A549 (cell line): Measurements from ENCODE around the gene ATP4A. TPM values are rescaled to one million over a fixed set of nuclear protein-coding genes. Genes with fewer than 3 reads are reported as not detected.

Source experiments
- ATAC-seq, 2 experiments: fragments of 200-7000 bp in 1 of 2; fragments of >200 bp in 1 of 2; cut with Nextera tagmentation in 1 of 2; cut with Tn5 transposase in 1 of 2; 3 replicates each; pipeline versions ENCODE4 v1.8.0 to v1.9.1; 2018 to 2020; ENCODE audit warnings: mild to moderate bottlenecking in 1 of 2, moderate library complexity in 1 of 2
- CTCF ChIA-PET: fragments of 300-600 bp; sonication (Branson Sonifier 250); formaldehyde crosslinking; extraction: SDS; loops from one replicate; lab custom pipeline; 2021; ENCODE audit warnings: antibody characterized with exemption, inconsistent platforms; lab: Yijun Ruan, JAX
- POLR2A ChIA-PET: fragments of 350-600 bp; formaldehyde crosslinking; extraction: SDS; loops from one replicate; lab custom pipeline; 2021; ENCODE audit warnings: antibody characterized with exemption, inconsistent platforms; lab: Yijun Ruan, JAX
- DNase-seq, 2 experiments: peaks; one replicate each; pipeline versions ENCODE4 v3.0.0 to v3.0.0-alpha.2; 2011 to 2016; ENCODE audit warnings: low read depth in 1 of 2, low spot score in 1 of 2
- FAIRE-seq: peaks from 2 replicates; lab custom pipeline; 2011; peaks lifted over from hg19 to GRCh38; lab: Jason Lieb, UNC
- H3K27ac ChIP-seq, 2 experiments: fragments of >200 bp; sonication (Bioruptor Twin); formaldehyde crosslinking; 3 replicates each; pipeline ENCODE4 v1.5.1; 2016 to 2017
- H3K4me1 ChIP-seq: fragments of >200 bp; sonication (Bioruptor Twin); formaldehyde crosslinking; 3 replicates; pipeline ENCODE4 v1.6.1; 2016
- H3K4me2 ChIP-seq: fragments of >200 bp; sonication (Bioruptor Twin); formaldehyde crosslinking; 3 replicates; pipeline ENCODE4 v1.6.1; 2016
- H3K4me3 ChIP-seq: fragments of >200 bp; sonication (Bioruptor Twin); formaldehyde crosslinking; 3 replicates; pipeline ENCODE4 v1.5.1; 2016
- H3K9me3 ChIP-seq: fragments of >200 bp; sonication (Bioruptor Twin); formaldehyde crosslinking; 3 replicates; pipeline ENCODE4 v1.6.1; 2016
- BHLHE40 ChIP-seq: IDR thresholded peaks from 2 replicates; pipeline ENCODE4 v1.6.1; 2012; ENCODE audit warnings: low read depth, low read length, inconsistent platforms
- CBX8 ChIP-seq: fragments of 200-600 bp; sonication (generic); IDR thresholded peaks from 2 replicates; pipeline ENCODE4 v1.6.1; 2016
- CHD4 ChIP-seq: fragments of 200-600 bp; sonication (generic); IDR thresholded peaks from 2 replicates; pipeline ENCODE4 v1.6.1; 2016; ENCODE audit warnings: antibody characterized with exemption, mild to moderate bottlenecking, borderline replicate concordance
- FOSB ChIP-seq: fragments of 250-450 bp; sonication (Bioruptor Pico); IDR thresholded peaks from 2 replicates; pipeline ENCODE4 v1.5.0; 2020; ENCODE audit warnings: mild to moderate bottlenecking, moderate library complexity
- HDAC2 ChIP-seq: fragments of 200-600 bp; sonication (generic); IDR thresholded peaks from 2 replicates; pipeline ENCODE4 v1.6.1; 2016
- HEYL ChIP-seq: fragments of 250-450 bp; sonication (Bioruptor Pico); IDR thresholded peaks from 2 replicates; pipeline ENCODE4 v1.8.0; 2021; ENCODE audit warnings: mild to moderate bottlenecking, moderate library complexity
- HOXB13 ChIP-seq: fragments of 250-450 bp; sonication (Bioruptor Pico); IDR thresholded peaks from 2 replicates; pipeline ENCODE4 v1.5.0; 2020; ENCODE audit warnings: low read depth, mild to moderate bottlenecking, moderate library complexity
- KDM1A ChIP-seq: fragments of 200-600 bp; sonication (generic); IDR thresholded peaks from 2 replicates; pipeline ENCODE4 v1.6.1; 2016; ENCODE audit warnings: low read depth, mild to moderate bottlenecking
- KDM5A ChIP-seq: fragments of 200-600 bp; sonication (generic); IDR thresholded peaks from 2 replicates; pipeline ENCODE4 v1.6.1; 2016; ENCODE audit warnings: antibody characterized with exemption, mild to moderate bottlenecking
- MYC ChIP-seq: IDR thresholded peaks from 2 replicates; pipeline ENCODE4 v1.6.1; 2012; ENCODE audit warnings: mild to moderate bottlenecking, inconsistent platforms, low read length, improper control_type of control experiment, borderline replicate concordance
- NFE2L2 ChIP-seq: fragments of 150-350 bp; conservative IDR thresholded peaks from 2 replicates; pipeline ENCODE4 v1.6.1; 2014; ENCODE audit warnings: low read length
- RAD21 ChIP-seq, 2 experiments: fragments of >200 bp in 1 of 2; sonication (Bioruptor Twin) in 1 of 2; formaldehyde crosslinking in 1 of 2; IDR thresholded peaks in 1 of 2; conservative IDR thresholded peaks in 1 of 2; 2 replicates in 1 of 2; 3 replicates in 1 of 2; pipeline ENCODE4 v1.6.1; 2012 to 2018; ENCODE audit warnings: inconsistent platforms in 1 of 2
- SMC3 ChIP-seq: fragments of >200 bp; sonication (Bioruptor Twin); formaldehyde crosslinking; IDR thresholded peaks from 3 replicates; pipeline ENCODE4 v1.6.1; 2018; ENCODE audit warnings: inconsistent platforms
- WGBS: methylation state at CpG from one replicate; pipeline ENCODE4 v1.1.6; 2017; ENCODE audit errors: missing lambda C conversion rate; 5-methylcytosine and 5-hydroxymethylcytosine counted together
- polyA plus RNA-seq, 4 experiments: library from polyadenylated mRNA; depleted of rRNA in 3 of 4; stranded (reverse); fragments of >200 nt; fragmentation: RNase III in 1 of 4; extraction: RNeasy Plus Mini Kit Qiagen cat#74134 plus additional on column Dnase treatment in 1 of 4; gene quantifications; 2 replicates in 3 of 4; 3 replicates in 1 of 4; pipeline ENCODE4 v1.2.3, GENCODE V29; 2011 to 2017
- TF ChIP-seq, protein P1 (sequence below): fragments of 450-650 bp; IDR thresholded peaks from 2 replicates; pipeline ENCODE4 v1.6.1; 2014; ENCODE audit warnings: antibody characterized with exemption
- TF ChIP-seq, protein P2 (sequence below): IDR thresholded peaks from 2 replicates; pipeline ENCODE4 v1.6.1; 2012; ENCODE audit warnings: low read depth, borderline replicate concordance
- TF ChIP-seq, protein P3 (sequence below): fragments of >200 bp; sonication (Bioruptor Twin); formaldehyde crosslinking; IDR thresholded peaks from 3 replicates; pipeline ENCODE4 v1.5.1; 2016

Gene ATP4A
- polyA plus RNA-seq, 2 of the 4 experiments (the other 2 are of a cell fraction): not detected

DNA sequence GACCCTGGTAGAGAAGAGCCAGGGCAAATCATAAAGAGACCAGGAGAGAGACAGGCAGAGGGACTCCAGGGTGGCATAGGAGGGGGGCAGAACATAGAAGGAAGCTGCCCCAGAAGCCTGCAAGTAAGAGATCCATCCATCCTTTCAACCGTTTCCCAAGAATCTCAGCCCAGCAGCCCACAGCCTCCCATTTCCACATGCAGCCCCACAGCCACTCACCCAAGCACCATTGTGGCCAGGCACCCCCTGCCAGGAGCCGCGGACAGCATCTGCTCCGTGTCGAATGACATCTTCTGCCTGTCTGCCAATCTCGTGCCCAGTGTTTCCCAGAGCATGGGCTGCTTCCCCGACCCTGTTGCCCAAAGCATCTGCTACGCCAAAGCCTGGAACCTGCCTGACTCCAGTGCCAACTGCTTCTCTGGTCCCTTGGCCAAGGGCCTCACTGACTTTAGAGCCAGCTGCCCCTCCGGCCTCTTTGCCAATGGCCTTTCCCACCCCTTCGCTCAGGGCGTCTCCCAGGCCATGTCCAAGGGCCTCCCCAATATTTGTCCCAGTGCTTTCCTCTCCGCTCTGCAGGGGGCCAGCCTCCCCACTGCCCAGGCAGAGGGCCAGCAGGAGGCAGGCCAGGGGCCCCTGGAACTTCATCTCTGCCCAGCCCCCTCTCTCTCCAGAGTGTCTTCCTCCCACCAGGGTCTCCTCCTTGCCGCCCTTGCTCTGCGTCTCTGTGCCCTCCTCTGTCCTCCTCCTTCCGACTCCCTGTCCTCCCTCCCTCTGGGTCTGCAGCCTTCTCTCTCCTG is 50.4 kb downstream of the ATP4A start:
- Histone ChIP-seq H3K4me2 (no peak overlapping the region; the same call in 2 of the 3 replicates), H3K4me3 (no peak overlapping the region)
- POLR2A ChIA-PET: interaction anchor here (0.6 kb wide), 1 partner anchor 27 kb away, joined by 4 read pairs; no protein-coding TSS in a partner anchor
- ATAC-seq: no peak
- FAIRE-seq: no peak
- TF ChIP-seq, protein P1, sequence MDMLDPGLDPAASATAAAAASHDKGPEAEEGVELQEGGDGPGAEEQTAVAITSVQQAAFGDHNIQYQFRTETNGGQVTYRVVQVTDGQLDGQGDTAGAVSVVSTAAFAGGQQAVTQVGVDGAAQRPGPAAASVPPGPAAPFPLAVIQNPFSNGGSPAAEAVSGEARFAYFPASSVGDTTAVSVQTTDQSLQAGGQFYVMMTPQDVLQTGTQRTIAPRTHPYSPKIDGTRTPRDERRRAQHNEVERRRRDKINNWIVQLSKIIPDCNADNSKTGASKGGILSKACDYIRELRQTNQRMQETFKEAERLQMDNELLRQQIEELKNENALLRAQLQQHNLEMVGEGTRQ: no peak
- TF ChIP-seq, protein P2, sequence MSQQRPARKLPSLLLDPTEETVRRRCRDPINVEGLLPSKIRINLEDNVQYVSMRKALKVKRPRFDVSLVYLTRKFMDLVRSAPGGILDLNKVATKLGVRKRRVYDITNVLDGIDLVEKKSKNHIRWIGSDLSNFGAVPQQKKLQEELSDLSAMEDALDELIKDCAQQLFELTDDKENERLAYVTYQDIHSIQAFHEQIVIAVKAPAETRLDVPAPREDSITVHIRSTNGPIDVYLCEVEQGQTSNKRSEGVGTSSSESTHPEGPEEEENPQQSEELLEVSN: no peak
- TF ChIP-seq NFE2L2 (no peak), SMC3 (no peak), MYC (no peak), KDM5A (no peak), RAD21 (conservative IDR thresholded peaks at IDR 0.05 in 1 of 2, IDR thresholded peaks at IDR 0.05 in 1 of 2) (no peak), BHLHE40 (no peak), CBX8 (no peak), FOSB (CRISPR knock-in tag) (no peak), HOXB13 (CRISPR knock-in tag) (no peak)
- TF ChIP-seq, all 56 proteins: peak for 0
- H3K27ac ChIP-seq: no peak overlapping the region
- H3K9me3 ChIP-seq: no peaks in the 10 kb centered on the region
- CTCF ChIA-PET: interaction anchor here (0.9 to 6.2 kb wide), 7 partner anchors 17 to 105 kb away, joined by 3 to 50 read pairs (median 5); no protein-coding TSS in a partner anchor
- WGBS: 76% methylated on average over 15 of the region's 15 CpGs
- no peak for DNase-seq
- H3K4me1 ChIP-seq: peaks cover 18% of the 10 kb centered on the region

DNA sequence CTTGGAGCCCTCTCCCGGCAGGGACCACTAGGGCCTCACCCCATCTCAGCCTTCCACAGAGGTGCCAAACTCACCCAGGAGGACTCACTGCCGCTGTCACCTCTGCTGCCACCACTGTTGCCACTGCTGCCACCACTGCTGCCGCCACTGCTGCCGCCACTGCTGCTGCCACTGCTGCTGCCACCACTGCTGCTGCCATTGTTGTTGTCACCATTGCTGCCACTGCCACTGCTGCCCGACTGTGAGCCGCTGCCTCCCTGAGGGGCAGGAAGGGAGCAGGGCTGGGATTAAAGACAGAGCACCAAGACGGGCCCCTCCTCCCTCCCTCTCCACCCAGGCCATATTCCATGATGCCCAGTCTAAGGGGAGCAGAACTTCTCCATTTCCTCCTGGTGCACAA is 52.1 kb downstream of the ATP4A start:
- CTCF ChIA-PET: interaction anchor here (0.7 to 10.2 kb wide), 40 partner anchors 11 to 467 kb away, joined by 3 to 207 read pairs (median 8); partner anchors contain the start of genes ATP4A, FFAR1, HAUS5 and KRTDAP
- no peak for TF ChIP-seq HOXB13 (CRISPR knock-in tag)
- TF ChIP-seq KDM1A: no peak
- TF ChIP-seq KDM5A: no peak
- TF ChIP-seq CHD4: no peak
- TF ChIP-seq, all 56 proteins: peak for 0
- POLR2A ChIA-PET: interaction anchor here (1.6 kb wide), 1 partner anchor 24 kb away, joined by 9 read pairs; no protein-coding TSS in a partner anchor

DNA sequence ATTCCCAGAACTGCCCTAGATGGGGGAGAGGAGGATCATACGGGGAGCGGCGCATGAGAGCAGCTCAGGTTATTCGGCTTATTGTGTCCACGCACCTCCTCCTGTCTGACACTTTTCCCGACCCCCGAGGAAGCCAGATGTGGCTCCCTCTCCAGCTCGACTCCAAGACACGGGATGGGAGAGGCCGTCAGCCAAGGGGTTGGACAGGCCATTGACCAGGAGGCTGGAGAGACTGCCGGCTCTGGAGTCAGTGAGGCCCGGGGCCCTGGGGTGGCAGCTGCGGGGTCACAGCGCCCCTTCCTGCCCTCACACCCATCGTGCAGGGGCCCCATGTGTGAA is 52.9 kb downstream of the ATP4A start:
- CTCF ChIA-PET: interaction anchor here (0.6 to 10.2 kb wide), 81 partner anchors 8 to 466 kb away, joined by 3 to 207 read pairs (median 5); partner anchors contain the start of genes ATP4A, ETV2, FFAR1 and FFAR2
- no peaks in the 10 kb centered on the region for H3K9me3 ChIP-seq
- WGBS: 16% methylated on average over 15 of the region's 15 CpGs
- H3K4me3 ChIP-seq: peak overlapping the region; percentile 48; the same call in 2 of the 3 replicates
- peak overlapping the region; percentile 86 for H3K4me2 ChIP-seq
- ATAC-seq (peak; percentile 20 to 42), FAIRE-seq (no peak), DNase-seq (no peak)
- TF ChIP-seq HDAC2 (no peak), HEYL (CRISPR knock-in tag) (no peak), RAD21 (conservative IDR thresholded peaks at IDR 0.05 in 1 of 2, IDR thresholded peaks at IDR 0.05 in 1 of 2) (0 out of 5 replicates have a peak, but pooled peaks of 1 of the 2 experiments have one; percentile 18), CHD4 (no peak)
- TF ChIP-seq, protein P3, sequence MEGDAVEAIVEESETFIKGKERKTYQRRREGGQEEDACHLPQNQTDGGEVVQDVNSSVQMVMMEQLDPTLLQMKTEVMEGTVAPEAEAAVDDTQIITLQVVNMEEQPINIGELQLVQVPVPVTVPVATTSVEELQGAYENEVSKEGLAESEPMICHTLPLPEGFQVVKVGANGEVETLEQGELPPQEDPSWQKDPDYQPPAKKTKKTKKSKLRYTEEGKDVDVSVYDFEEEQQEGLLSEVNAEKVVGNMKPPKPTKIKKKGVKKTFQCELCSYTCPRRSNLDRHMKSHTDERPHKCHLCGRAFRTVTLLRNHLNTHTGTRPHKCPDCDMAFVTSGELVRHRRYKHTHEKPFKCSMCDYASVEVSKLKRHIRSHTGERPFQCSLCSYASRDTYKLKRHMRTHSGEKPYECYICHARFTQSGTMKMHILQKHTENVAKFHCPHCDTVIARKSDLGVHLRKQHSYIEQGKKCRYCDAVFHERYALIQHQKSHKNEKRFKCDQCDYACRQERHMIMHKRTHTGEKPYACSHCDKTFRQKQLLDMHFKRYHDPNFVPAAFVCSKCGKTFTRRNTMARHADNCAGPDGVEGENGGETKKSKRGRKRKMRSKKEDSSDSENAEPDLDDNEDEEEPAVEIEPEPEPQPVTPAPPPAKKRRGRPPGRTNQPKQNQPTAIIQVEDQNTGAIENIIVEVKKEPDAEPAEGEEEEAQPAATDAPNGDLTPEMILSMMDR: peak; percentile 26; the same call in 1 of the 3 replicates
- peaks cover 16% of the 10 kb centered on the region for H3K4me1 ChIP-seq
- POLR2A ChIA-PET: interaction anchor here (0.7 to 1.6 kb wide), 12 partner anchors 13 to 235 kb away, joined by 3 to 11 read pairs (median 4); partner anchors contain the start of genes PSENEN and U2AF1L4
- H3K27ac ChIP-seq: no peak overlapping the region

More for the DNA sequence above, 52.1 kb downstream of the ATP4A start:
- DNase-seq (no peak), ATAC-seq (no peak), FAIRE-seq (no peak)
- H3K9me3 ChIP-seq: no peaks in the 10 kb centered on the region
- no peak overlapping the region for H3K27ac ChIP-seq
- H3K4me2 ChIP-seq: no peak overlapping the region
- no peak overlapping the region for H3K4me3 ChIP-seq
- 62% methylated on average over 7 of the region's 7 CpGs for WGBS
- H3K4me1 ChIP-seq: peaks cover 16% of the 10 kb centered on the region
